Mesothelial cell of epicardium (in vitro differentiated cells): ENCODE measurements around the gene CLDN14. TPM values are rescaled to one million over a fixed set of nuclear protein-coding genes. Genes with fewer than 3 reads are reported as not detected.

Source experiments
- DNase-seq, 2 experiments: peaks; one replicate each; pipeline ENCODE4 v3.0.0; 2021; ENCODE audit warnings: low spot score in 2 of 2; ENCODE audit not compliant: unreplicated experiment in 2 of 2
- H3K27ac Mint-ChIP-seq: 2 replicates; pipeline ENCODE4 v1.8.0; 2021; ENCODE audit warnings: mixed read lengths
- H3K27me3 Mint-ChIP-seq: 2 replicates; pipeline ENCODE4 v1.8.0; 2021; ENCODE audit warnings: low read depth, mixed read lengths
- H3K36me3 Mint-ChIP-seq: 2 replicates; pipeline ENCODE4 v1.8.0; 2021; ENCODE audit warnings: mixed read lengths
- H3K4me1 Mint-ChIP-seq: 2 replicates; pipeline ENCODE4 v1.8.0; 2021; ENCODE audit warnings: mixed read lengths
- H3K4me3 Mint-ChIP-seq: 2 replicates; pipeline ENCODE4 v1.8.0; 2021; ENCODE audit warnings: mild to moderate bottlenecking, moderate library complexity, mixed read lengths
- H3K9me3 Mint-ChIP-seq: 2 replicates; pipeline ENCODE4 v1.8.0; 2021; ENCODE audit warnings: mixed read lengths
- CTCF ChIP-seq: fragments of 200-600 bp; sonication (generic); IDR thresholded peaks from one replicate; pipeline ENCODE4 v1.5.0; 2021; ENCODE audit warnings: antibody characterized with exemption; ENCODE audit not compliant: unreplicated experiment
- total RNA-seq: library from RNA; stranded (reverse); gene quantifications from 3 replicates; pipeline ENCODE4 v1.2.1, GENCODE V29; 2021

CLDN14 gene
- total RNA-seq, 1 donor from 2014 or later = not detected

GRCh38 chr21:36474591-36474990 lies 5.3 kb downstream of the CLDN14 start:
- Mint-ChIP-seq H3K27ac (no peak overlapping the region), H3K4me3 (no peak overlapping the region), H3K4me1 (peaks cover 2% of the 10 kb centered on the region), H3K36me3 (no peaks in the 10 kb centered on the region), H3K27me3 (peaks cover 11% of the 10 kb centered on the region), H3K9me3 (peaks cover 9% of the 10 kb centered on the region)
- no peak for DNase-seq
- TF ChIP-seq CTCF = no peak

- no peaks in the 10 kb centered on the region for H3K4me1 Mint-ChIP-seq
- peaks cover 9% of the 10 kb centered on the region for H3K27me3 Mint-ChIP-seq
- no peak for DNase-seq
- peaks cover 9% of the 10 kb centered on the region for H3K9me3 Mint-ChIP-seq
- no peaks in the 10 kb centered on the region for H3K36me3 Mint-ChIP-seq
- no peak for TF ChIP-seq CTCF
- H3K27ac Mint-ChIP-seq = no peak overlapping the region
- H3K4me3 Mint-ChIP-seq = no peak overlapping the region
These were observed 6.7 kb downstream of the CLDN14 start for GRCh38 chr21:36473203-36473602.

- DNase-seq = no peak
- Mint-ChIP-seq H3K36me3 (no peaks in the 10 kb centered on the region), H3K27me3 (peaks cover 9% of the 10 kb centered on the region), H3K9me3 (peaks cover 9% of the 10 kb centered on the region), H3K4me3 (no peak overlapping the region), H3K27ac (no peak overlapping the region), H3K4me1 (no peaks in the 10 kb centered on the region)
- TF ChIP-seq CTCF = no peak
These were observed 7.5 kb downstream of the CLDN14 start for GRCh38 chr21:36472377-36472776.

GRCh38 chr21:36471254-36471723 lies 8.6 kb downstream of the CLDN14 start:
- no peak overlapping the region for H3K27ac Mint-ChIP-seq
- no peaks in the 10 kb centered on the region for H3K4me1 Mint-ChIP-seq
- peaks cover 9% of the 10 kb centered on the region for H3K27me3 Mint-ChIP-seq

GRCh38 chr21:36470294-36470693 lies 9.6 kb downstream of the CLDN14 start:
- no peak for DNase-seq
- Mint-ChIP-seq H3K4me1 (peaks cover 3% of the 10 kb centered on the region), H3K4me3 (no peak overlapping the region), H3K36me3 (no peaks in the 10 kb centered on the region), H3K27me3 (peaks cover 12% of the 10 kb centered on the region), H3K27ac (no peak overlapping the region), H3K9me3 (peaks cover 9% of the 10 kb centered on the region)
- no peak for TF ChIP-seq CTCF

More at GRCh38 chr21:36471254-36471723, 8.6 kb downstream of the CLDN14 start:
- Mint-ChIP-seq H3K9me3 (peaks cover 9% of the 10 kb centered on the region), H3K36me3 (no peaks in the 10 kb centered on the region), H3K4me3 (no peak overlapping the region)
- DNase-seq = no peak
- TF ChIP-seq CTCF = no peak

- Mint-ChIP-seq H3K4me1 (peaks cover 4% of the 10 kb centered on the region), H3K27me3 (peaks cover 30% of the 10 kb centered on the region), H3K27ac (no peak overlapping the region), H3K4me3 (no peak overlapping the region), H3K9me3 (no peaks in the 10 kb centered on the region), H3K36me3 (no peaks in the 10 kb centered on the region)
- DNase-seq = no peak
- TF ChIP-seq CTCF = no peak
These were observed 13.8 kb downstream of the CLDN14 start for GRCh38 chr21:36466061-36466511.
